H9 (cell line): Measurements from ENCODE around the gene C4orf33. TPM values are rescaled to one million over a fixed set of nuclear protein-coding genes. Genes with fewer than 3 reads are reported as not detected.

Experiments used
- DNase-seq: peaks from one replicate; pipeline ENCODE4 v3.0.0-alpha.2; 2017
- H2AFZ ChIP-seq: one replicate; pipeline ENCODE4 v1.6.1; 2013; ENCODE audit warnings: mild to moderate bottlenecking, low read length, control low read depth, moderate library complexity
- H2AK5ac ChIP-seq: 2 replicates; pipeline ENCODE4 v1.6.1; 2013; ENCODE audit warnings: low read length, control low read depth, mixed read lengths; ENCODE audit not compliant: insufficient read length
- H2BK120ac ChIP-seq: one replicate; pipeline ENCODE4 v1.6.1; 2013; ENCODE audit warnings: low read depth, mild to moderate bottlenecking, low read length, control low read depth, inconsistent platforms; ENCODE audit not compliant: poor library complexity, severe bottlenecking
- H2BK12ac ChIP-seq: 2 replicates; pipeline ENCODE4 v1.6.1; 2013; ENCODE audit warnings: low read length, control low read depth, mixed read lengths, low read depth; ENCODE audit not compliant: insufficient read length
- H2BK15ac ChIP-seq: 2 replicates; pipeline ENCODE4 v1.6.1; 2013; ENCODE audit warnings: low read depth, low read length, control low read depth
- H2BK20ac ChIP-seq: one replicate; pipeline ENCODE4 v1.6.1; 2013; ENCODE audit warnings: low read depth, mild to moderate bottlenecking, low read length, control low read depth, inconsistent platforms; ENCODE audit not compliant: poor library complexity, severe bottlenecking
- H2BK5ac ChIP-seq: 2 replicates; pipeline ENCODE4 v1.6.1; 2013; ENCODE audit warnings: low read length, control low read depth, mixed read lengths; ENCODE audit not compliant: insufficient read length
- H3K14ac ChIP-seq: 2 replicates; pipeline ENCODE4 v1.6.1; 2013; ENCODE audit warnings: low read length, control low read depth; ENCODE audit not compliant: insufficient read depth
- H3K18ac ChIP-seq: 2 replicates; pipeline ENCODE4 v1.6.1; 2013; ENCODE audit warnings: low read depth, mild to moderate bottlenecking, mixed read lengths, low read length, control low read depth; ENCODE audit not compliant: insufficient read length
- H3K23ac ChIP-seq: 2 replicates; pipeline ENCODE4 v1.6.1; 2013; ENCODE audit warnings: low read length, control low read depth, mixed read lengths, low read depth; ENCODE audit not compliant: insufficient read length
- H3K23me2 ChIP-seq: 2 replicates; pipeline ENCODE4 v1.6.1; 2013; ENCODE audit warnings: low read depth, mild to moderate bottlenecking, mixed read lengths, low read length, control low read depth; ENCODE audit not compliant: insufficient read length, poor library complexity, severe bottlenecking
- H3K27ac ChIP-seq: 2 replicates; pipeline ENCODE4 v1.5.1; 2013; ENCODE audit warnings: low read length, control low read depth, mixed read lengths, low read depth; ENCODE audit not compliant: insufficient read length
- H3K27me3 ChIP-seq: 2 replicates; pipeline ENCODE4 v1.6.1; 2013; ENCODE audit warnings: low read length, control low read depth, inconsistent platforms; ENCODE audit not compliant: insufficient read depth
- H3K4ac ChIP-seq: 2 replicates; pipeline ENCODE4 v1.6.1; 2013; ENCODE audit warnings: low read depth, mild to moderate bottlenecking, control low read depth, inconsistent platforms, low read length, moderate library complexity
- H3K4me1 ChIP-seq: 2 replicates; pipeline ENCODE4 v1.6.1; 2013; ENCODE audit warnings: low read length, control low read depth, inconsistent platforms; ENCODE audit not compliant: insufficient read depth
- H3K4me2 ChIP-seq: 2 replicates; pipeline ENCODE4 v1.6.1; 2013; ENCODE audit warnings: low read length, control low read depth, mixed read lengths; ENCODE audit not compliant: insufficient read length, insufficient read depth
- H3K56ac ChIP-seq: 2 replicates; pipeline ENCODE4 v1.6.1; 2013; ENCODE audit warnings: low read depth, mild to moderate bottlenecking, mixed read lengths, low read length, control low read depth; ENCODE audit not compliant: insufficient read length
- H3K79me1 ChIP-seq: 2 replicates; pipeline ENCODE4 v1.6.1; 2013; ENCODE audit warnings: low read depth, mild to moderate bottlenecking, moderate library complexity, low read length, control low read depth, inconsistent platforms; ENCODE audit not compliant: insufficient read depth, poor library complexity, severe bottlenecking
- H3K79me2 ChIP-seq: 2 replicates; pipeline ENCODE4 v1.6.1; 2013; ENCODE audit warnings: low read length, control low read depth, inconsistent platforms; ENCODE audit not compliant: insufficient read depth
- H3K9ac ChIP-seq: 2 replicates; pipeline ENCODE4 v1.6.1; 2013; ENCODE audit warnings: low read length, control low read depth, mixed read lengths; ENCODE audit not compliant: insufficient read length; ENCODE audit errors: extremely low read depth
- H3K9me3 ChIP-seq: one replicate; pipeline ENCODE4 v1.6.1; 2013; ENCODE audit warnings: low read depth, low read length, inconsistent platforms; ENCODE audit not compliant: control insufficient read depth
- H3T11ph ChIP-seq: one replicate; pipeline ENCODE4 v1.6.1; 2013; ENCODE audit warnings: mild to moderate bottlenecking, low read length, control low read depth, inconsistent platforms
- H4K20me1 ChIP-seq: one replicate; pipeline ENCODE4 v1.6.1; 2013; ENCODE audit not compliant: control insufficient read depth, insufficient read length, insufficient read depth
- H4K5ac ChIP-seq: 2 replicates; pipeline ENCODE4 v1.6.1; 2013; ENCODE audit warnings: low read depth, mild to moderate bottlenecking, mixed read lengths, low read length, control low read depth; ENCODE audit not compliant: insufficient read length
- H4K8ac ChIP-seq: replicated peaks from 2 replicates; pipeline ENCODE4 v1.6.1; 2013; ENCODE audit warnings: low read length, control low read depth, mixed read lengths, low read depth; ENCODE audit not compliant: insufficient read length
- H4K91ac ChIP-seq: 2 replicates; pipeline ENCODE4 v1.6.1; 2013; ENCODE audit warnings: low read depth, mild to moderate bottlenecking, moderate library complexity, mixed read lengths, low read length, control low read depth; ENCODE audit not compliant: insufficient read length
- H3K27ac Mint-ChIP-seq, 3 experiments: 2 replicates in 2 of 3; 3 replicates in 1 of 3; pipeline ENCODE4 v1.8.0; 2020 to 2021; ENCODE audit warnings: mixed read lengths in 3 of 3, mild to moderate bottlenecking in 1 of 3, moderate library complexity in 1 of 3
- H3K27me3 Mint-ChIP-seq: 2 replicates; pipeline ENCODE4 v1.8.0; 2021; ENCODE audit warnings: low read depth, mild to moderate bottlenecking, moderate library complexity, mixed read lengths
- H3K36me3 Mint-ChIP-seq, 3 experiments: 2 replicates in 2 of 3; 3 replicates in 1 of 3; pipeline ENCODE4 v1.8.0; 2020 to 2021; ENCODE audit warnings: low read depth in 3 of 3, mixed read lengths in 3 of 3; ENCODE audit not compliant: insufficient read depth in 1 of 3
- H3K4me1 Mint-ChIP-seq, 2 experiments: 2 replicates each; pipeline ENCODE4 v1.8.0; 2020; ENCODE audit warnings: mixed read lengths in 2 of 2
- H3K4me3 Mint-ChIP-seq, 2 experiments: 2 replicates in 1 of 2; 3 replicates in 1 of 2; pipeline ENCODE4 v1.8.0; 2020 to 2021; ENCODE audit warnings: mild to moderate bottlenecking in 2 of 2, mixed read lengths in 2 of 2, moderate library complexity in 1 of 2
- H3K9me3 Mint-ChIP-seq, 2 experiments: 2 replicates in 1 of 2; 3 replicates in 1 of 2; pipeline ENCODE4 v1.8.0; 2020; ENCODE audit warnings: mild to moderate bottlenecking in 2 of 2, mixed read lengths in 2 of 2, moderate library complexity in 1 of 2
- WGBS: extraction: QIAGEN DNeasy Blood & Tissue Kit; methylation state at CpG from one replicate; pipeline ENCODE4 v1.1.7; 2013; ENCODE audit warnings: missing lambda C conversion rate, low lambda C conversion rate, mixed read lengths; ENCODE audit not compliant: insufficient read length; ENCODE audit errors: extremely low coverage; 5-methylcytosine and 5-hydroxymethylcytosine counted together
- total RNA-seq: library from RNA; stranded (reverse); gene quantifications from 2 replicates; pipeline ENCODE4 v1.2.1, GENCODE V29; 2021
- TF ChIP-seq, protein P1 (sequence below): fragments of 200-600 bp; sonication (generic); conservative IDR thresholded peaks from 3 replicates; pipeline ENCODE4 v1.8.0; 2021; ENCODE audit warnings: antibody characterized with exemption, mild to moderate bottlenecking

The C4orf33 gene
- total RNA-seq, 1 experiment from 2014 or later: 7.4 TPM

DNA sequence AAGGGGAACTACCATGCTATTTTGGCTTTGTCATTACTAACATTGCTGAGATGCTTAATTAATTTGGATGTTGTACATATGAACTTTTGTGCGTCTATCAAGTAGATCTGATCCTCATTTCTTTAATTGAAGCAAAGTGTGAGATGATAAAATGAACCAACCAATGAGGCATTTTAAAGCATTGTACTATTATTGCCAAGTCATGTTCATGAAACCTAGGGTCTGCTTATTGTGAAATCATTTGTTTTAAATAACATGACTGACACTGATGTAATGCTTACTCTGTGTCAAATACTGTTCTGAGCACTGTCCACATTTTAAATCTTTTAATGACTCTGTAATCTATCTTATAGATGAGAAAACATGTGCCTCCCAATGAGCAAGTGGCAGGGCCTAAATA lies 57.7 kb downstream of the C4orf33 start:
- no peak overlapping the region for H3K18ac ChIP-seq
- no peaks in the 10 kb centered on the region for H3K27me3 ChIP-seq
- no peaks in the 10 kb centered on the region for H3K27me3 Mint-ChIP-seq
- H3K4me2 ChIP-seq: no peak overlapping the region
- no peaks in the 10 kb centered on the region for H3K79me2 ChIP-seq
- H2BK120ac ChIP-seq: no peak overlapping the region
- H3K23me2 ChIP-seq: no peaks in the 10 kb centered on the region
- H3K56ac ChIP-seq: no peak overlapping the region
- H3K9me3 Mint-ChIP-seq: peaks cover 0 to 2% of the 10 kb centered on the region in 2 experiments; a peak in 2 of 5 replicates
- no CpG with 5 or more reads among the region's 1 CpG for WGBS
- no peak overlapping the region for H3K4me3 Mint-ChIP-seq
- no peak overlapping the region for H2BK20ac ChIP-seq
- no peak overlapping the region for H2BK5ac ChIP-seq
- no peak overlapping the region for H4K8ac ChIP-seq
- H4K20me1 ChIP-seq: no peaks in the 10 kb centered on the region
- H2AK5ac ChIP-seq: no peak overlapping the region
- no peak overlapping the region for H2AFZ ChIP-seq
- no peak overlapping the region for H3K23ac ChIP-seq
- no peak overlapping the region for H3K27ac Mint-ChIP-seq
- no peaks in the 10 kb centered on the region for H3K9me3 ChIP-seq
- H4K5ac ChIP-seq: no peak overlapping the region
- no peak overlapping the region for H3K9ac ChIP-seq
- no peaks in the 10 kb centered on the region for H3K79me1 ChIP-seq
- no peak overlapping the region for H3K27ac ChIP-seq
- H3T11ph ChIP-seq: no peak overlapping the region
- H2BK12ac ChIP-seq: no peak overlapping the region
- no peak overlapping the region for H4K91ac ChIP-seq
- TF ChIP-seq, protein P1, sequence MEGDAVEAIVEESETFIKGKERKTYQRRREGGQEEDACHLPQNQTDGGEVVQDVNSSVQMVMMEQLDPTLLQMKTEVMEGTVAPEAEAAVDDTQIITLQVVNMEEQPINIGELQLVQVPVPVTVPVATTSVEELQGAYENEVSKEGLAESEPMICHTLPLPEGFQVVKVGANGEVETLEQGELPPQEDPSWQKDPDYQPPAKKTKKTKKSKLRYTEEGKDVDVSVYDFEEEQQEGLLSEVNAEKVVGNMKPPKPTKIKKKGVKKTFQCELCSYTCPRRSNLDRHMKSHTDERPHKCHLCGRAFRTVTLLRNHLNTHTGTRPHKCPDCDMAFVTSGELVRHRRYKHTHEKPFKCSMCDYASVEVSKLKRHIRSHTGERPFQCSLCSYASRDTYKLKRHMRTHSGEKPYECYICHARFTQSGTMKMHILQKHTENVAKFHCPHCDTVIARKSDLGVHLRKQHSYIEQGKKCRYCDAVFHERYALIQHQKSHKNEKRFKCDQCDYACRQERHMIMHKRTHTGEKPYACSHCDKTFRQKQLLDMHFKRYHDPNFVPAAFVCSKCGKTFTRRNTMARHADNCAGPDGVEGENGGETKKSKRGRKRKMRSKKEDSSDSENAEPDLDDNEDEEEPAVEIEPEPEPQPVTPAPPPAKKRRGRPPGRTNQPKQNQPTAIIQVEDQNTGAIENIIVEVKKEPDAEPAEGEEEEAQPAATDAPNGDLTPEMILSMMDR: no peak
- H3K14ac ChIP-seq: no peak overlapping the region
- no peak overlapping the region for H2BK15ac ChIP-seq
- DNase-seq: no peak
- H3K4ac ChIP-seq: no peak overlapping the region
- no peaks in the 10 kb centered on the region for H3K36me3 Mint-ChIP-seq
- H3K4me1 ChIP-seq: no peaks in the 10 kb centered on the region
- peaks cover 0 to 4% of the 10 kb centered on the region in 2 experiments; a peak in 3 of 4 replicates for H3K4me1 Mint-ChIP-seq
